ENCODE measurements around the gene RAD52.

- TF ChIP-seq, protein P1, sequence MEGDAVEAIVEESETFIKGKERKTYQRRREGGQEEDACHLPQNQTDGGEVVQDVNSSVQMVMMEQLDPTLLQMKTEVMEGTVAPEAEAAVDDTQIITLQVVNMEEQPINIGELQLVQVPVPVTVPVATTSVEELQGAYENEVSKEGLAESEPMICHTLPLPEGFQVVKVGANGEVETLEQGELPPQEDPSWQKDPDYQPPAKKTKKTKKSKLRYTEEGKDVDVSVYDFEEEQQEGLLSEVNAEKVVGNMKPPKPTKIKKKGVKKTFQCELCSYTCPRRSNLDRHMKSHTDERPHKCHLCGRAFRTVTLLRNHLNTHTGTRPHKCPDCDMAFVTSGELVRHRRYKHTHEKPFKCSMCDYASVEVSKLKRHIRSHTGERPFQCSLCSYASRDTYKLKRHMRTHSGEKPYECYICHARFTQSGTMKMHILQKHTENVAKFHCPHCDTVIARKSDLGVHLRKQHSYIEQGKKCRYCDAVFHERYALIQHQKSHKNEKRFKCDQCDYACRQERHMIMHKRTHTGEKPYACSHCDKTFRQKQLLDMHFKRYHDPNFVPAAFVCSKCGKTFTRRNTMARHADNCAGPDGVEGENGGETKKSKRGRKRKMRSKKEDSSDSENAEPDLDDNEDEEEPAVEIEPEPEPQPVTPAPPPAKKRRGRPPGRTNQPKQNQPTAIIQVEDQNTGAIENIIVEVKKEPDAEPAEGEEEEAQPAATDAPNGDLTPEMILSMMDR (IDR thresholded peaks at IDR 0.05), result no peak
- TF ChIP-seq POLR2A (IDR thresholded peaks at IDR 0.05; ENCODE audit: low read depth) (no peak), EP300 (IDR thresholded peaks at IDR 0.05) (no peak)
Observed at GRCh38 chr12:951176-951575, 1.7 kb upstream of the RAD52 start.
